MM.1S (cell line): ENCODE data around the gene CASP4.
"Not testable (repeated sequence)": the region's sequence is repeated elsewhere in the genome, so short reads cannot be mapped to it uniquely, and the experiment has no call there.

Experiments
- DNase-seq: peaks from one replicate; pipeline ENCODE4 v3.0.0-alpha.2; 2015
- H2AFZ ChIP-seq: fragments of 300-600 bp; sonication (generic); 2 replicates; pipeline ENCODE4 v1.6.0; 2016; ENCODE audit warnings: antibody characterized with exemption, low read length
- H3F3A ChIP-seq: fragments of 300-600 bp; sonication (generic); 2 replicates; pipeline ENCODE4 v1.6.1; 2016; ENCODE audit warnings: mild to moderate bottlenecking, antibody characterized with exemption, low read length, moderate library complexity, mixed read lengths; ENCODE audit not compliant: insufficient read depth
- H3K27ac ChIP-seq: fragments of 300-600 bp; sonication (generic); 2 replicates; pipeline ENCODE4 v1.5.1; 2016; ENCODE audit warnings: mild to moderate bottlenecking, low read length
- H3K27me3 ChIP-seq: fragments of 300-600 bp; sonication (generic); replicated peaks from 2 replicates; pipeline ENCODE4 v1.6.0; 2016; ENCODE audit warnings: low read length; ENCODE audit not compliant: insufficient read depth
- H3K36me3 ChIP-seq: fragments of 300-600 bp; sonication (generic); replicated peaks from 2 replicates; pipeline ENCODE4 v1.6.1; 2016; ENCODE audit warnings: mild to moderate bottlenecking, low read length, mixed read lengths; ENCODE audit not compliant: insufficient read depth
- H3K4me1 ChIP-seq: fragments of 300-600 bp; sonication (generic); 2 replicates; pipeline ENCODE4 v1.6.1; 2016; ENCODE audit warnings: low read length, mixed read lengths
- H3K4me2 ChIP-seq: fragments of 300-600 bp; sonication (generic); 2 replicates; pipeline ENCODE4 v1.6.0; 2016; ENCODE audit warnings: low read depth, low read length
- H3K4me3 ChIP-seq: fragments of 300-600 bp; sonication (generic); 2 replicates; pipeline ENCODE4 v1.5.1; 2016; ENCODE audit warnings: low read length, mixed read lengths
- H3K79me2 ChIP-seq: fragments of 300-600 bp; sonication (generic); 2 replicates; pipeline ENCODE4 v1.6.1; 2016; ENCODE audit warnings: mixed run types, low read length, mixed read lengths
- H3K9ac ChIP-seq: fragments of 300-600 bp; sonication (generic); 2 replicates; pipeline ENCODE4 v1.6.1; 2016; ENCODE audit warnings: low read length, mixed read lengths
- H3K9me2 ChIP-seq: fragments of 300-600 bp; sonication (generic); replicated peaks from 2 replicates; pipeline ENCODE4 v1.6.1; 2016; ENCODE audit warnings: mild to moderate bottlenecking, low read length, mixed read lengths; ENCODE audit not compliant: insufficient read depth
- H3K9me3 ChIP-seq: fragments of 300-600 bp; sonication (generic); replicated peaks from 2 replicates; pipeline ENCODE4 v1.6.1; 2016; ENCODE audit warnings: mild to moderate bottlenecking, low read length, mixed read lengths; ENCODE audit not compliant: insufficient read depth
- H4K20me1 ChIP-seq: fragments of 300-600 bp; sonication (generic); 2 replicates; pipeline ENCODE4 v1.6.1; 2016; ENCODE audit warnings: mild to moderate bottlenecking, low read length, moderate library complexity, mixed read lengths; ENCODE audit not compliant: insufficient read depth
- CTCF ChIP-seq: fragments of 300-600 bp; sonication (generic); IDR thresholded peaks from 2 replicates; pipeline ENCODE4 v1.5.1; 2016; ENCODE audit warnings: antibody characterized with exemption, low read length, mixed read lengths
- EZH2 ChIP-seq: fragments of 300-600 bp; sonication (generic); optimal IDR thresholded peaks from 2 replicates; pipeline ENCODE3; 2017; ENCODE audit warnings: low read depth, mild to moderate bottlenecking, antibody characterized with exemption, low read length, mixed read lengths
- EZH2phosphoT487 ChIP-seq: fragments of 300-600 bp; sonication (generic); IDR thresholded peaks from 2 replicates; pipeline ENCODE4 v1.6.1; 2018; ENCODE audit warnings: antibody characterized with exemption, low read length

The CASP4 gene

GRCh38 chr11:104944076-104944475 lies 24.3 kb downstream of the CASP4 start:
- no peak overlapping the region for H3K9ac ChIP-seq
- H3F3A ChIP-seq, result no peaks in the 10 kb centered on the region
- TF ChIP-seq EZH2, result no peak
- TF ChIP-seq CTCF, result no peak
- no peak for TF ChIP-seq EZH2phosphoT487
- H3K4me2 ChIP-seq, result no peak overlapping the region
- no peaks in the 10 kb centered on the region for H3K79me2 ChIP-seq
- H3K9me2 ChIP-seq, result no peaks in the 10 kb centered on the region
- no peaks in the 10 kb centered on the region for H4K20me1 ChIP-seq
- no peak for DNase-seq
- no peak overlapping the region for H3K27ac ChIP-seq
- no peak overlapping the region for H3K4me3 ChIP-seq
- no peaks in the 10 kb centered on the region for H3K4me1 ChIP-seq
- H3K9me3 ChIP-seq, result no peaks in the 10 kb centered on the region
- no peaks in the 10 kb centered on the region for H3K27me3 ChIP-seq
- H3K36me3 ChIP-seq, result no peaks in the 10 kb centered on the region
- no peak overlapping the region for H2AFZ ChIP-seq

GRCh38 chr11:104943561-104943960 lies 24.8 kb downstream of the CASP4 start:
- no peak for DNase-seq
- no peaks in the 10 kb centered on the region for H3K27me3 ChIP-seq

GRCh38 chr11:104934594-104934993 lies 33.8 kb downstream of the CASP4 start:
- no peak for TF ChIP-seq EZH2
- TF ChIP-seq EZH2phosphoT487, result no peak
- no peak for TF ChIP-seq CTCF
- Histone ChIP-seq H3K79me2 (no peaks in the 10 kb centered on the region), H4K20me1 (no peaks in the 10 kb centered on the region), H3K27ac (peak overlapping the region; percentile 42; the same call in 1 of the 2 replicates), H3K9ac (no peak overlapping the region), H3F3A (no peaks in the 10 kb centered on the region), H3K36me3 (no peaks in the 10 kb centered on the region), H2AFZ (no peak overlapping the region; the same call in 1 of the 2 replicates), H3K9me3 (no peaks in the 10 kb centered on the region), H3K27me3 (no peaks in the 10 kb centered on the region), H3K9me2 (no peaks in the 10 kb centered on the region), H3K4me2 (peak overlapping the region; percentile 64), H3K4me1 (peaks cover 19% of the 10 kb centered on the region), H3K4me3 (peak overlapping the region; percentile 21)
- DNase-seq, result peak; percentile 75

More at GRCh38 chr11:104943561-104943960, 24.8 kb downstream of the CASP4 start:
- H3K4me1 ChIP-seq, result no peaks in the 10 kb centered on the region
- H3K4me3 ChIP-seq, result no peak overlapping the region
- H3K27ac ChIP-seq, result no peak overlapping the region
- H3K9me2 ChIP-seq, result no peaks in the 10 kb centered on the region
- H3F3A ChIP-seq, result no peaks in the 10 kb centered on the region
- no peak overlapping the region for H3K9ac ChIP-seq
- no peak for TF ChIP-seq EZH2
- no peak for TF ChIP-seq CTCF
- no peak for TF ChIP-seq EZH2phosphoT487
- H3K79me2 ChIP-seq, result no peaks in the 10 kb centered on the region
- H3K9me3 ChIP-seq, result no peaks in the 10 kb centered on the region
- no peak overlapping the region for H2AFZ ChIP-seq
- H3K4me2 ChIP-seq, result no peak overlapping the region
- H4K20me1 ChIP-seq, result no peaks in the 10 kb centered on the region
- no peaks in the 10 kb centered on the region for H3K36me3 ChIP-seq

GRCh38 chr11:104934073-104934472 lies 34.3 kb downstream of the CASP4 start:
- not testable (repeated sequence) for H3K9me3 ChIP-seq, H3K27me3 ChIP-seq, H2AFZ ChIP-seq, H3K79me2 ChIP-seq, H3K4me3 ChIP-seq, H3F3A ChIP-seq, H3K9ac ChIP-seq, H3K9me2 ChIP-seq, H3K36me3 ChIP-seq, H4K20me1 ChIP-seq, DNase-seq
- Histone ChIP-seq H3K4me1 (peaks cover 19% of the 10 kb centered on the region), H3K4me2 (peak overlapping the region; percentile 64; the same call in 1 of the 2 replicates), H3K27ac (peak overlapping the region; percentile 42; the same call in 1 of the 2 replicates)
